GM18520 (cell line): Measurements from ENCODE around the gene MEF2A.
"Not testable (repeated sequence)": the region's sequence is repeated elsewhere in the genome, so short reads cannot be mapped to it uniquely, and the experiment has no call there.

Source experiments
- ATAC-seq: cut with Tn5 transposase; IDR thresholded peaks from one replicate; pipeline ENCODE4 v1.9.1; 2021; ENCODE audit not compliant: unreplicated experiment

Gene MEF2A

DNA sequence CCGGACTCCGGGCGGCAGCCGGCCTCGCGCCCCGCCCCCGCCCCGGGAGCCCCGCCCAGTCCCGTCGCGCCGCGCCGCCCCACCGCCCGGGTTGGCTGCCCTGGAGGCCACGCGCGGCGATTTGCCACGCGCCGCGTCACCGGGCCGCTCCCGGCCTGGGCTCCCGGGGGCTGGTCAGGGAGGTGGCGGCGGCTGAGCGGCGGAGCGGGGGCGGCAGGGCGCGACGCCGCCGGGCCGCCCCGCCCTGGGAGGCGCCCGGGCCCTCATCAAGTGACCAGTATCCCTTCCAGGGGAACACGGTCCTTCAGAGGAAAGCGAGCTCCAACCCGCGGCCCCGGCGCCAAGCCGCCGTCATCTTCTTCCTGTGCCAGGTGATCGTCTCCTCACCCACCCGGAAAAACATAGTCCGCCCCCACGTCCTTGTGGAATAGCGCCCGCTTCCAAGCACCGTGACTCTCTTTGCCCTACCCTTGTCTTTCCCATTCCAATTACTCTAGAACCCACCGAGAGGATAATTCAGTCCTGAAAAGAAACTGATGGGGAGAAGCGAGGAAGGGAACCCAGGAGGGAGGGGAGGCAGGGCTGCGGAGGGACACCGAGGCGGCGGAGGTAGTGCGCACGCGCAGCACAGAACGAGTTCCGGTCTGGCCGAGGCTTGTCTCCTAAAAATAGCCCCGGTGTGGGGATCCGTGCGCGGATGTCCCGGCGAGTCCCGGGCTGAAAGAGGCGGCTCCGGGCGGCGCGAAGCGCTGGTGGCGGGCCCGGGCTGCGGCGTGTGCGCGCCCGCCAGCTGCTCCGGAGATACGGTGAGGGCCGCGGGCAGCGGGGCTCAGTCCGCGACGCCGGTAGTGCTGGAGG lies at the start of gene MEF2A:
MEF2A (plus strand) TSS at position 686 of the 858 bp plus-strand sequence. CDS start 67,136 bp downstream, outside the sequence.
- ATAC-seq = peak; percentile 25

DNA sequence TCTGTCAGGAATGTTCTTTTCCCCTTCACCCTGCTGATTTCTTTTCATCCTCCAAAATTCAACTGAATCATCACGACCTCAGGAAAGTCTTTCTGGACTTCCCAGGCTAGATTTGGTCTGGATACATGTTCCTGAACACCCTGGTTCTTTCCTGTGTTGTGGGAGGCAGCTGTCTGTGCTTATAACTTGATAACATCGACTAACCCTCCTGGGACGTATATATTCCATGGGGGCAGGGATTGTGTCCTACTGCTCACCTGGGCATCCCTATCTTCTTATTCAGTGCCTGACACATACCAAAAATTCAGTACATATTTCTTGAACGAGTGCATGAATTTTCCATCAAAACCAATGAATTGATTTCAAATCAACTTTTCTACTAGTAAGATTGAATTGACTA lies 47.6 kb upstream of the MEF2A start:
- ATAC-seq = no peak

DNA sequence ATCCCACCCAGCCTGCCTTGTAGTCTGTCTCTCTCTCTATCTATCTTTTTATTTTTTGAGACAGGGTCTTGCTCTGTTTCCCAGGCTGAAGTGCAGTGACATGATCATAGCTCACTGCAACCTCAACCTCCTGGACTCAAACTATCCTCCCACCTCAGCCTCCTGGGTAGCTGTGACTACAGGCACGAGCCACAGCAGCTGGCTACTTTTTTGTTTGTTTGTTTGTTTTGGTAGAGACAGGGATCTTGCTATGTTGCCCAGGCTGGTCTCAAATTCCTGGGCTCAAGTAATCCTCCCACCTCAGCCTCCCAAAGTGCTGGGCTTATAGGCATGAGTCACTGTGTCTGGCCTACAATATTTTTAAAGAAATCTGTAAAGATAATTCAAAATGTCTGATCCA lies 46.4 kb upstream of the MEF2A start:
- ATAC-seq = not testable (repeated sequence)

DNA sequence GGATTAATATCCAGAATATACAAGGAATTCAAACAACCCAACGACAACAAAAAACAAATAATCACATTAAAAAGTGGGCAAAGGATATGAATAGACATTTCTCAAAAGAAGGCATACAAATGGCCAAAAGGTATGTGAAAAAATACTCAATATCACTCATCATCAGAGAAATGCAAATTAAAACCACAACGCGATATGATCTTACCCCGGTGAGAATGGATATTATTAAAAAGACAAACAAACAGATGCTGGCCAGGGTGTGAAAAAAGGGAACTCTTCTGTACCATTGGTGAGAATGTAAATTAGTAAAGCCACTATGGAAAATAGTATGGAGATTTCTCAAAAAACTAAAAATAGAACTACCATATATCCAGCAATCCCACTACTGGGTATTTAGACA lies 43.5 kb upstream of the MEF2A start:
- ATAC-seq = peak; percentile 52

DNA sequence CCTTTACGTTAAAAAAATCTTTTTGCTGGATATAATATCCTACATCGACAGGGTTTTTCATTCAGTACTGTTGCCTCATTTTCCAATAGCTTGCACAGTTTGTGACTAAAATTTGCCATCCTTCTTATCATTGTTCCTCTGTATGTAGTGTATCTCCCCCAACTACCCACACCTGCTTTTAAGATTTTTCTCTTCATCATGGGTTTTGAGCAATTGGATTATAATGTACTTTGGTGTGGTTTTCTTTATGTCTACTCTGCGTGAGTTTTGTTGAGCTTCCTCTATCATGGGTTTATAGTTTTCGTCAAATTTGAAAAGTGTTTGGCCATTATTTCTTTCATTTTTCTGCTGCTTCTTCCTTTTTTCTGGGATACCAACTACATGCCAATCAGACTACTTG lies 39.6 kb upstream of the MEF2A start:
- no peak for ATAC-seq

DNA sequence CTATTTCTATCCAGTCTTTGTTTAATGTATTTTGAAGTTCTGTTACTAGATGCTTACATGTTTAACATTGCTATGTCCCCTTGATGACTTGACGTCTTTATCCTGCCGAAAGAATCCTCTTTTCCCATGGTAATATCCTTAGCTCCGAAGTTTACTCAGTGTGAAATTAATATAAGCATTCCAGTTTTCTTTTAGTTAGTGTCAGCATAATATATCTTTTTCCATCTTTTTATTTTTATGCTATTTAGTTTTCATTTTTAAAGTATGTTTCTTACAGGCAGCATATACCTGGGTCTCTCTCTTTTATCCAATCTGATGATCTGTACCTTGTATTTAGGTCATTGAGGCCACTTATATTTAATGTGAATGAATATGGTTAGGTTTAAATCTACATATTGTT lies 39.1 kb upstream of the MEF2A start:
- no peak for ATAC-seq

DNA sequence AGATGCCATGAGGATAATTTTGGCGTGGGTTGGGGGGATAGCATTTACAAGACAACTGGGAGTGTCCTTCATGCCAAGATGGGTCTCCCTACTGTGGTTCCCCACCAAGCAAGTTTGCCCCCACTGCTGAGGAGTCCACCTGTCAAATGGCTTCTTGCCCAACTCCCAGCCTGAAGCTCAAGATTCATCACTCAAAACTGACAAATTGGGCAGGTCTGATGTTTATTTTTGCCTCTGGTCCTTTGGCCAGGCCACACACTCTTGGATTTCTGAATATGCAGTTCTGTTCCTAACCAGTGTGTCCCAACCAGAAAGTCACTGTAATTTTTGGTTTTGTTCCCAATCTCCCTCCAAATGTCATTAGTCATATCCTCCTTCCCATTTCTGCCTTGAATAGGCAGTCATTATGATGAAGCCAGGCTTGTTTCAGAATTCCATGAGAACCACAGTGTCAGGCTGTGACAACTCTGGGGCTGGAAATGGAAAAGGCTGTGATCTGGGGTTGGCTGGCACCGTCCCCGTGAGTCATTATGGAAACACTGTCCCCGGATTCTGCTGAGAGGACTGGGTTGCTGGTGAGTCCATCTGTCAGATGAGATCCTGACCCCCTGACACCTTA lies 29.3 kb upstream of the MEF2A start:
- no peak for ATAC-seq

DNA sequence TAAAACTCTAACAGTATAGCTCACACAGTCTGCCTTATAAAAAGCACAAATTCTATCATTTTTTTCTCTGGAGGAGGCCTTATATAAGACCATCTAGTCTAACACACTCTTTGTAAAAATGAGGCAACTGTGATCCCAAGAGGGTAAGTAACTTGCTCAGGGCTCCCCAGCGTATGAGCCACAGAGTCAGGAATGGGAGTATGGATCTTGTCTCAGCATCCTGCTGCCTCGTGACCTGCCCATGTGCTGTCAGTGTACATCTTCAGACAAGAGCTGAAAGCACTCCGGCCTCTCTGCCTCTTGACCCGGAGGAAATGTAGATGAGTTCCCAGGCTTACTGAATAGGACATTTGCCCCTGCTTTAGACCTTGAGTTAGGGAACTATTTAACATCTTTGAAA lies 28.4 kb upstream of the MEF2A start:
- no peak for ATAC-seq

DNA sequence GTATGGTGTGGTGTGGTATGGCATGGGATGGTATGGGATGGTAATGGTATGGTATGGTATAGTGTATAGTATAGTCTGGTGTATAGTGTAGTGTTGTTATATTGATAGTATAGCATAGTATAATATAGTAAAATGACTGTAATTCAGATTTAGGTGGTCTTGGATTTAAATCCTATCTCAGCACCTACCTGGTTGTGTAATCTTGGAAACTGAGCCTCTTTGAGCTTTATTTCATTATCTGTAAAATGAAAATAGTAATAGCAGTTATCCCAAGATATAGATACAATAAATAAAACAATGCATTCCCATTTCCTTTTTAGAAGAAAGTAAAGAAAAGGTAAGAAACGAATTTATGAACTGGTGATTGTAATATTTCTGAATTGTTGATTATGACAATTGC lies 27.5 kb upstream of the MEF2A start:
- no peak for ATAC-seq

DNA sequence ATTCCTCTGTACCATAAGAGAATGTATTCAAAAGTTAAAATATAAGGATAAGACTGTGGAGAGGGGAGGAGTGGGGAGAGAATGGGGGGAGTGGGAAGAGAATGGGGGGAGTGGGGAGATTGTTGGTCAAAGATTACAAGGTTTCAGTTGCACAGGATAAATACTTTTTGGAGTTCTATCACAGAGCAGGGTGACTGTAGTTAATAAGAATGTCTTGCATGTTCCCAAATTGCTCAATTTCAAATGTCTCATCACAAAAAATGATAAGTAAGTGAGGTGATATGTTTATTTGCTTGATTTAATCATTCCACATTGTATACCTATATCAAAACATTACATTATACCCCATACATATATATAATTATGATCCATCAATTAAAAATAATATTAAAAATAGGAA lies 23.0 kb upstream of the MEF2A start:
- no peak for ATAC-seq

DNA sequence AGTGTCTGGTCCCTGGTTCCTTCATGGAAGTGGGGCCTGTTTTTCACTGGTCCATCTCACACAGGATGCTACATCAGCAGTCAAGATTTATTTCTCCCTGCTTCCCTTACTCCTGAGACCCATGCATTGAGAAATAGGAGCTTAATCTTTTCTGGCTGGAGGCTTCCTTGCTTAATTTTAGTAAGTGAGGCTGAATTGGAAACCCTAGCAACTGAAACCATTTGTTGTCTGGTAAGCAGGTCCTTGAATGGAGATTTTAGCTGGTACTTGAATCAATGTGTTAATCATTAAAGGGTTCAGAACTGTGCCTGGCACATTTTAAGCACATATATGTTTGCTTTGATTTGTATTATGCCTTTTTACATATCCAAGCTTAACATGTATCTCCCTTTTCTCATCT lies 20.2 kb upstream of the MEF2A start:
- ATAC-seq = no peak

DNA sequence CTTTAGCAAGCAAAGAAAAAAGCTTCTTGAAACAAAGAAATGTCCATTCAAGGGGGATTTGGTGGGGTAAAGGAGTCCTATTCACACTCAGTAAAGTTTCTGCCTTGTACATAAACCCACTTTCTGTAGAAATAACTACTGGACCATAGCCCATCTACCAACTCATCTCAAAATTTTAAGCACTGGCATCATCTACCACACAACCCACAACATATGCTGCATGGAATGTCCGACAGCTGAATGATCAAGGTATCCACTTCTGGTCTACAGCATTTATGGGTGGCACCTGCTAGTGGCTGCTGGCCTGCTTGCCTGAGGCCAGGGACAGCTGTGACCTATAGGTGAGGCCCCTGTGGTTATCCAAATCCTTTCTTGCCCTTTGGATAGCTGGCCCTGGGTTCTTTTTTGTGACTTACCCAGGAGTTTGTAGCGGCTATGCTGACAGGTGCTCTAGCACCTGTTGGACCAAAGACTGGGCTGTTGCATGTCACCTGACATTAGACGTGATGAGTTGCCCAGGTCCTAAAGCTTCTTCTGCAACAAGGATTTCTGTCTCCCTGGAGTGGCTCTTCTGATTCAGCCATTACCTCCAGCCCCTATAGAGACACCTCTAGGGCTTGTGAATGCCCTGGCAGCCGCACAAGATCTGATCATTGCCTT lies 19.2 kb upstream of the MEF2A start:
- ATAC-seq = no peak

DNA sequence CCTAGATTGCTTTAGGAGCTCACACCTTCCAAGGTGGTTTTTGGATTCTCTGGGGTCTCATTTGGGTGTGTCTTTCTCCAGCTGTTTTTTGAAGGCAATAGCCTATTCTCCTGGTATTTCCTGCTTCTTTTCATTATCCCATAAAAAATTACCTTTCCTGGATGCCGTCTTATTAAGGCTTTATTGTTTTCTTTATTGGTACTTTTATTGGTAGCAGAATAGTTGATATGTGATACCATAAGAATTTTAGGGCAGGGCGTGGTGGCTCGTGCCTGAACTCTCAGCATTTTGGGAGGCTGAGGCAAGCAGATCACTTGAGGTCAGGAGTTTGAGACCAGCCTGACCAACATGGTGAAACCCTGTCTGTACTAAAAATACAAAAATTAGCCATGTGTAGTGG lies 18.3 kb upstream of the MEF2A start:
- no peak for ATAC-seq

DNA sequence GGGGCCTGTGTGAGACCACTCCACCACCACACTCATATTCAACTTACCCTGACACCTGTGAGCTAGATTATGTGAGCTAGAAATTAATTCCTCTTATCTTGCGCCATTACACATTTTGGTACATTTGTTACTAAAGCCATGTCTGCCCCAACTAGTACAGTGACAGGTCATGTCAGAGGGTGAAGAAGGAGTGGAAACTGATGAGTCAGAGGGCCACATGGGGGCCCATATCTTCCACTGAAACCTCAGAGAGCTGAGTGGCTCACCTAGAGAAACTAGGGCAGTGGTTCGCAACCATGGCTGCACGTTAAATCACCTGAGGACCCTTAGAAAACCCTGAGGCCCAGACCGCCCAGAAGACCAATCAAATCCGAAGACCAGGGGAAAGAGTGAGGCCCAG lies 15.7 kb upstream of the MEF2A start:
- no peak for ATAC-seq

DNA sequence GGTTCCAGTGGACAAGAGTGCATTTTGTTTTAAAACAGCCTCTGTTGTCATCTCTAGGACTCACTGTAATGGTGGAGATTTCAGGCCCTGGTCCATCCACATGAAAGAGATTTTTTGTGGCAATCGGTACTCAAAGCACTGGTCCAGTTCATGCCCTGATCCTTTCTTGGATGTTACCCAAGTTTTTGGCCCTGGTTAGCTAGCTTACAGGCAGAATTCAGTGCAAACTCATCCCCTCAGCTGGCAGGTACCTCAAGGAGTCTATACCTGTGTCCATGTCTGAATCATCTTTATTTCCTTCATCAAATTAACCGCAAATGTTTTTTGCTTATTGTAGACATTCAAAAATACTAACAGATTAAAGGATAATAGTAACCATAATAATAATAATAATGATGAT lies 13.7 kb upstream of the MEF2A start:
- ATAC-seq = no peak

DNA sequence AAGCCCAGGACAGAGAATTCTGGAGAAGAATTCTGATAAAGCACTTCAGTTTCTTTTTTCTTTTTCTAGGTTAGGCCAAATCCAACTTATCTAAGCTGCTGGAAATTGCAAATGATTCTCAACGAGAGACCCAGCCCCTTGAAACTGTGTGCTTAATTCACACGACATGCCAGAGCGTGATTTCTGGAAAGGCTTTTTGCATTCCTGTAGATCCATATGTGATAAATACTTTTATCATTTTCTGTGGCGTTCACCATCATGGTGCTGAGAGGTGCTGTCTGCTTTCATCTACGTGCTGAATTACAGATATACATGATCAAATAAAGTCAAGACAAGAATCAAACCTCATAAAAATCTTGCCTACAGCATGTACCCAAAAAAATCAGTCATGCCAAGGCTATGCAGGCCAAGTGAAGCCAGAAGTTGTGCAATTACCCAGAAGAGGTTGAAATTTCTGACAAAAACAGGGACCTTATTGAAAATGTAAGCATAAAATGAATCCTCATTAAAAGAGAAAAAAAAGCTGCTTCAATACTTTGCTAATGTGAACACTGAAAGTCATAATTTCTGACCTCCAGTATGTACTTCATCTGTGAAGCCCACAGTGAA lies 10.8 kb upstream of the MEF2A start:
- ATAC-seq = no peak

DNA sequence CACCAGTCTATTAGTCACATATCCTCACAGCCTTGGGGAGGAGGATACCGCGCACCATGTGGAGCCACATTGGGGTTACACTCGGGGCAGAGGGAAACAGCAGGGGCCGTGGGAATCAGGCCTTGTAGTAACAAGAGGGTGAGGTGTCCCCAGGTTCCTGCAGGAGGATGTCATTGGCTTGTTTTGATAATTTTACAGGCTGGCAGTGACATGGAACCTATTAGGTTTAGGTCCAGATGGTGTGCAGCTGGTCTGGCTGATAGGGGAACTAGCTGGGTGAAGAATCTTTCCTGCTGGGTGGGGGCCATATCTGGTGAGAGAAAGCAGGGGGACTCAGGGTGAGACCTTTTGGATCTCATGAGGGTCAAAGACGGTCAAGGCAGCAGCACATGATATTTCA lies 9.8 kb upstream of the MEF2A start:
- ATAC-seq = no peak

DNA sequence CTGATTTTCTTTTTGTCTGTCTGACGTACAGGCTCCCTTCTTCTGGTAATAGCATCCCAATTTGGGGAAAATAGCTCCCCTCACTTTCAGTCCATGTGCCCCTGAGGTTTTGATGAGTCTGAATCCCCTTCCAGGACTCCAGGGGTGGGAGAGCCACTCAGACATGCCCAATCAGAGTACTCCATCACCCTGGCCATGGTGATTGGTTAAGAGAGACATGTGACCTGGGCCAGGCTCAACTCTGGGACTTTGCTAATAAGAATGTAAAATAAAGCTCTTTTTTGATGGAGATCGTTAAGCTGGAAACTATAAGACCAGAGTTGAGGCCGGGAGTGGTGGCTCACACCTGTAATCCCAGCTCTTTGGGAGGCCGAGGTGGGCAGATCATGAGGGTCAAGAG lies 9.2 kb upstream of the MEF2A start:
- no peak for ATAC-seq

DNA sequence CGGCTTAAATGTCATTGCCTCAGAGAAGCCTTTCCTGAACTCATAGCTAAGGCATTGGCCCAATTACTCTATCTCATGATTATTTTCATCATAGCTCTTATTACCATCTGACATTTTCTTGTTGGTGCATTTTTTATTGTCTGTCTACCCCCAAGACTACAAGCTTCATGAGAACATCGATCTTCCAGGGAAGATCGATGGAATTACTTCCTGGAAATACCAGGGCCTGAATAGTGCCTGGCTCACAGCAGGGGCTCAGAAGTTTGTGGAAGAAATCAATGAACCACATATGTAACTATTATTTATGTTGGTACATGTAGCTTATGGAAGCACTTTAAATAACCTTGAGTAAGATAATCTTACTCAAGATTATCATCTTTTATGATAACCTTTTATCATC lies 7.7 kb upstream of the MEF2A start:
- ATAC-seq = no peak

DNA sequence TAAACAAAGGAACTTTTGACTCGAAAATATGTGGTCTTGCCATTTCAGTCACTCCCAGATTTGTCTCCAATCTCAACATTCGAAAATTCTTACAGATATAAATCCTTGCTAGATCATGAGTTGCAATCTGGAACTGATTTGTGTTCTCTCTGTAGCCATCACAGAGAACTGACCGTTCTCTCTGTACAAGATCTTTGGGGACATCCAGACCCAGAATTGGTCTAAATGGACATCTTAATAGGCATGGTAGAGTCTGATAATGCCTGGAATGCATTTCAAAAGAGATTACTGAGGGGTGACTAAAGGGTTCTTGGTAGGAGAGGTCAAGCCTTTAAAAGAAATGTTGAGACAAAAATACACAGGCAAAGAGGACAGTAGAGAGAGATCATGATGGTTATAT lies 7.2 kb upstream of the MEF2A start:
- no peak for ATAC-seq

DNA sequence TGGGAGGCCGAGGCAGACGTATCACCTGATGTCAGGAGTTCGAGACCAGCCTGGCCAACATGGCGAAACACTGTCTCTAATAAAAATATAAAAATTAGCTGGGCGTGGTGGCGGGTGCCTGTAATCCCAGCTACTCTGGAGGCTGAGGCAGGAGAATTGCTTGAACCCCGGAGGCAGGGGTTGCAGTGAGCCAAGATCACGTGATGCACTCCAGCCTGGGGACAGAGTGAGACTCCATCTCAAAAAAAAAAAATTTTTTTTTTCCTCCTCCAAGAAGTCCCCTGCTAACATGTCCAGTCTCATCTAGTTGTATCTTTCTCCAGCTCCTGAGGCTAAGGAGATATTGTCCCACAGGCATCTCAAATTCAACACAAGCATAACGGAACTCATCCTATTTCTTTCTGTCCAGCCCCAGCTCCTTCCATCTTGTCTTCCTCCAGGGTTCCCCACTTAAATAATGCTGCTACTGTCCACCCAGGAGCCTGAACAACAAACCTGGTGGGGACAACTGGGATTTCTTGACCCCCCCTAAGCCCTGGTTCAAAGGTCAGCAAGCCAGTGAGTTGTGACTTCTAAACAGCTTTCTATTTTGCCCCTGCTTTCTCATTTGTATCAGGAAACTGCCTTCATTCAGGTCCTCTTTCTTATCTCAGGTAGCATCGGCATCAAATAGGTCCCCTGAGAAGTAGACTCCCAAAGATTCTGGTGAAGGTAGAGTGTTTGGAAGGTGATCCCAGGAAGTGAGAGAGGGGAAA lies 4.1 kb upstream of the MEF2A start:
- ATAC-seq = no peak
